HG02981 (cell line): Measurements from ENCODE around the gene ROBO1.

ENCODE experiments used
- ATAC-seq: cut with Tn5 transposase; IDR thresholded peaks from one replicate; pipeline ENCODE4 v1.9.1; 2021; ENCODE audit warnings: mild to moderate bottlenecking, moderate library complexity; ENCODE audit not compliant: unreplicated experiment

ROBO1 gene

DNA sequence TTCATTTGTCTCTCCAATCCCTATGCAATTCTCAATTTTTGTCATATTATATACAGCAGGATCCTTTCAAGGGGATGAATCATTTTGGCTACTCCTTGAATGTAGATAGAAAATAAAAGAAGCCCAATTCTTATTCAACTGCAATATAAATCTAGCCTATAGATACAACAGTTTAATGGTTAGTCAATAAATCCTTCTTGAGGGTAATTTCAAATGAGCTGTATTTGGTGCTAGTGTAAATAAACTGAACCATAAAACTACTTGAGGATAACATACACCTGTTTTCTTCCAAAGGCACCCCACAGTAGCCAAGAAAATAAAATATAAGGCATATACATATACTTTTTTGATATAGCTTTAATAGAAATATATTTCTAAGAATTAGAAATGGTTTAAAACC is 830.3 kb downstream of the ROBO1 start:
- ATAC-seq = no peak

DNA sequence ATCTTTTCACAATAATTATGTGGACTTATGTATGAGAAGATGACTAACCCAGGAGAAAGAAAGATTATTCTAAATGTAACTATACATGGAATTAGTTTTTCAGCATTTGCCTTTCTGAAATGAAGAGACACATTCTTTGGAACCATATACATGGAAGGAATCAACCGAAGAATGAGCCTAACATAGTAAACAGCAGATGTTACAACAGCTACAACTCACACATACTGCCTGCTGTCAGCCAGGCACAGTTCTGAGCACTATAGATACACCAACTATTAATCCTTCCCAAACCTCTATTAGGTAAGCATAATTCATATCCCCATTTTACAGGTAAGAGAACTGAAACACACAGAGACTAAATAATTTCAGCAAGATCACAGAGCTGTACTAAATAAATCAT is 840.0 kb downstream of the ROBO1 start:
- ATAC-seq = no peak

DNA sequence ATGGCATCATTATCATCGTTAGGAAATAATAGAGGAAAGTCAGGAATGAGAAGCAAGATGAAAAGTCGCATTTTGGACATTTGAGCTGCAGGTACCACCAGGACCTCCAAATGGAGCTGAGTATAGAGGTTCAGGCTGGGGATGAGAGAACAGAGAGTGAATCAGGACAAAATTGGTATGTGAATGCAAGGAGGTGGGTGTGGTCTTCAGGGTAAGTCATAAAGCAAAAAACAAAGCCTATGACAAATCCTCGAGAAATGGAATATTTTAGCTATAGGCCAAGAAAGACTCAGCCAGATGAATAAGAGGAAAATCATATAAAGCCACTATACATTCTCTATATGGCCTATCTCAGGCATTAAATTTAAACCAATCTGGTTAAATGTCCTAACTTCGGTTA is 841.3 kb downstream of the ROBO1 start:
- no peak for ATAC-seq

DNA sequence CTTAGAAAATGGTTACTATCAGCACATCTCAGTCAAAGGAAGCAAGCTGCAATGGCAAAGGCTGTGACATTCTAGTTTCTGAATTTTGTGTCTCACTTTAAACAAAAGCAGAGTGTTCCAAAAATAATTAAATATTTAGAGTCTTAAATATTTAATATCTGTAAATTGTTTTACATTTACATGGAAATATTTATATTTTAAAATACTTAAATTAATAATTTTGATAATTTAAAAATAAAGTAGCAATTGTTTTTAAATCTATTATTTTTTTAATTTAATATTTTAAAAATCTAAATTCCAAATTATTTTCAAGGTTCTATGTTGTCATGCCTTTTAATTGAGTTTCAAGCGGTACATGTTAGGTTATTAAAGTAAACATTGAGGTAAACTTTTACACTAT is 843.1 kb downstream of the ROBO1 start:
- no peak for ATAC-seq

DNA sequence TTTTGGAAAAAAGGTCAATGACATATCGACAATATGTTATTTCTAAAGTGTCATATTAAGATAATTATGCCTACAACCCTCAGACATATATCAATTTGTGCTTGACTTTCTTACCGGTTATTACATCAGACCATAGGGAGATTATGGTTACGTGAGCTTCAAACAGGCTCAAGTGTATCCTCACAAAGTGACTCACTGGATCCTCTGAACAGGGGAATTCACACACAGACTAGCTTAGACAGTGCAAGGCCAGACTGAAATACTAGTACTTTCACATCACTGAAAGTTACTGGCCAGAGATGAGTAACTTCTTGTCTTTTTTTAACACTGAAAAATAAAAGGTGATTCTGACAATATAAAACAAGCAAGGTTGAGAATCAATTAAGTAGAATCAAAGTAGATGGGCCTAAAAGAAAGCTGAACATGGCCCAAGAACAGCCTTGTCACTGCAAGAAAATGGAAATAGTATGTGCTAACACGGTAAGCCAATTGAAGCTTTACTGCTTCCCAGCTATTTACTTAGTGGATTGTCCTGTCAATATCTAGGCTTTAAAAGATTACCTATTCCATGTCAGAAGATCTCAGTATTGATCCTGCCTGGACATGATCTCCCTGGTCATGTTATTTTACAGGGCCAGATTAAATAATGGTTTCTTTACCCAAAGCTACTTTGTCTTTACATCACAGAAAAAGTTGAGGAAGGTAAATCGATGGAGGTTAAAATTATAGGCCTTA is 848.6 kb downstream of the ROBO1 start:
- ATAC-seq = peak; percentile 86

DNA sequence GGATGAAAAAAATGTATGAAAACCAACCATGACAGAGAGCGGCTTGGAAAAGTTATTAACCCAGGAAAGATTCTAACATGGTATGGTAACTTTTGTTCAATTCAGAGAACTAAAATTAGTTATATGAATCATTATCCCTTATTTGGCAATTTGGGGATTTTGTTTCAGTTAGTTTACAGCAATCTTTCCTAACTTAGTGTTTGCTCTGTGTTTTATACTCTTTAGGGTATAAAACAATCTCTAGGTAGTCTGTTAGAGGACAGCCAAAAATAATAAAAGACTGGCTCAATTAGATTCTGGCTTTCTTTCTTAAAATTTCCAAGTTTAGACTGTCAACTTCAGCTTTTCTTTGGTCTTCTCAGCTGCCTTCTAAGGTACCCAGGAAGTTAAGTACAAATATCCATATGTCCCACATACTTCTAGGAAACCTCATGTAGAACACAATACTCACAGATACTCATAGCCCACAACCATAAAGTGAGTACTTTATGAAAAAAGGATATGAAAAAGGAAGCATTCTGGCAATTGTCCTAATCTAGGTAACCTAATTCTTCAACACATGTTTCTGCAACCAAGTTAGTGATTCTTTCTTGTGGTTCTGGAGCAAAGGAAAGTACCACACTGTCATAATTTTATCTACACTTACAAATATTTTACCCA is 849.3 kb downstream of the ROBO1 start:
- ATAC-seq = peak; percentile 49

DNA sequence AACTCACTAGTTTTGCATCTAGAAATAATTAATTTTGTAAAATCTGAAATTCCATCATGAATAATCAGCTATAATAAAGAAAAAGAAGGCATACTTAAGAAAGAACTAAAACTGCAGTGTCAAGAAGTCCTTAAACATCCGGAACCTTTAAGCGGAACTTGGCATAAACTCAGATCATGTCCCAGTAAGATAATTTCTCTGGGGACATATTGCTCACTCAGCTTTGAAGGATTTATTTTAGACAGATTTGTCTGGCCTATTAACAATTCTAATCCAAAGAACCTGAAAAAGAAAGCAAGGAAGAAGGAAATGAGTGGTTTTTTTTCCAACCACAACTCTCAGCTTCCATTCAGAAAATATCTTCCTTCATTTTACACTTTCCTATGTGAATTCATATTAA is 850.3 kb downstream of the ROBO1 start:
- no peak for ATAC-seq

DNA sequence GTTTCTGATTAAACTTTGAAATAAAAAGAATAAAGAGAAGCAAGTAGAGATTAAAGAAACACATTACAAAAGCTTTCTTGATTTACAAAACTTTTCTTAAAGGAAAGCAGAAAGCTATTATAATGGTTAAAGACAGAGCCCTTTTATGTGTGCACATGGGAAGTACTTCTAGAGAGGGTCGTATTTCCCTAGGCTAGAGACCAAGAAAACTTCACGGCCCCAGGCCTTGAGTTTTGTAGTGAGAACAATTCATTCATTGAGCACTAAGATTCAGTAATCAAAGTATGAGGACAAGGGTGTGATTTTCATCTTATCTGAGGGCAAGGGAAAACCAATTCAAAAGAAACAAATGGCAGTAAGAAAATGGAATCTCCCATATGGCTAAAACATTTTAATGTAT is 854.1 kb downstream of the ROBO1 start:
- no peak for ATAC-seq

DNA sequence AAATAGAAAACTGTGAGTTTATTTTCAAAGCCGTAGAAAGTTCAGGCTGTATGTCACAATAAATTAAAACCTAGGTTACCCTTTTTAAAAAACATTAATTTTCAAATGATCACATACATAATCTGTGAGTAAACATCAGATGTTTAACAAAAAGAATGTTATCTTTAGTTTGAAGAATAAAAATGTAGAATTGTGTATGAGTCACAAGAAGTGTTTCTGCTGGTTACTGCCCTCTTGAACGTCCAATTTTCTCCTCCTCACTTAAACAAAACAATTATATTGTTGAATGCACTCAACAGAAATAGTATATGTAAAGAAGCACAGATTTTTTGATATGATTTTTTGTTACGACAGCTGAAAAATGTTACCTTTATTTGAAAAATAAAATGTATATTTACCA is 855.1 kb downstream of the ROBO1 start:
- no peak for ATAC-seq

DNA sequence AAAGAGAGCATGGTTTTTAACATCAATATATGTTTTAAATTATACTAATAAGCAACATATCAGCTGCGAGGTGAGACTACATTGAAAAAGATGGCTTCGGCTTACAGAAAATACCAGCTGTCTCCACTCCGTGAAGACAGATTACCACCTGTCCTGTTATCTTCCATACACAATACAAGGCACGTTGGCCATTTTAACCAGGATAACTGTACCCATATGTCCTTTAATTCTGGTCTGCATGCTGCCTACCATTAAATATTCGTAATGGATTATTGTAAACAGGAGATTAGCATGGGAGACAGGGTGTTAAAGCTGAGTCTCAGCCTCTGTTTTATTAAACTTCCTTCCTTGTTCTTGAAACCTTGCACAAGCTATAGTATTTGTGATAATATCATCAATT is 855.5 kb downstream of the ROBO1 start:
- no peak for ATAC-seq

DNA sequence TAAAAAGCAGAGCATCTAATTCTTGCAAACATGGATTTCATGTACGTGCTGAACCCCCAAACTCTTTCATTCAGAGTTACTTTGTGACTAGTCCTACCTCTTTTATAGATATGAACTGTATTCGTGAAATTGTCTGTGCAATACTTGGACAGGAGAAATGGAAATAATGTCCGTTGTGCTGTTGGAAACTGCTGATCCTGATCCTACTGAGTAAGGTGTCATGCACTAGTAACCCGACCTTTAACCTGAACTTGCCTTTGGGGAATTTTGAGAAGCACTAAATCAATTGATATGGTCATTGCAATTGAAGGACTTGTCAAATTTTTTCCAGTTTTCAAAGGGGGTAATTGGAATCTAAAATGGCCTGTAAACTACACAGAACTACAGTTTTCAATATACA is 856.4 kb downstream of the ROBO1 start:
- ATAC-seq = no peak

DNA sequence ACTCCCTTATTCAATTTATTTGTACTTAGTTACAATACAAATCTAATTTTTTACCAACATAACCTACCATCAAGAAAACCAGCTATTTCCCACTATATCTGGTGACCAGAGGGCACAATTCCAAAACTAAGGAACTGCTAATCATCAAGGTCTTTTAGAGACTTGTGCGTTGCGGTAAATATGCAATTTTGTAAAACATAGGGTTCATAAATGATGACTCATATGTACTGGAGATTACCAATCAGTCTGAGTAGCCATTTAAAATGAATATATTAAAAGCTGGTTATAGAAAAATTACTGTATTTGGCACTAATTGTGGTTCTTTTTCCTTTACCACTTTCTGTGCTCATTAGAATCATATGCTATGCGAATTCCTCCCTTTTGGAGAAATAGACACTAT is 859.6 kb downstream of the ROBO1 start:
- ATAC-seq = no peak

DNA sequence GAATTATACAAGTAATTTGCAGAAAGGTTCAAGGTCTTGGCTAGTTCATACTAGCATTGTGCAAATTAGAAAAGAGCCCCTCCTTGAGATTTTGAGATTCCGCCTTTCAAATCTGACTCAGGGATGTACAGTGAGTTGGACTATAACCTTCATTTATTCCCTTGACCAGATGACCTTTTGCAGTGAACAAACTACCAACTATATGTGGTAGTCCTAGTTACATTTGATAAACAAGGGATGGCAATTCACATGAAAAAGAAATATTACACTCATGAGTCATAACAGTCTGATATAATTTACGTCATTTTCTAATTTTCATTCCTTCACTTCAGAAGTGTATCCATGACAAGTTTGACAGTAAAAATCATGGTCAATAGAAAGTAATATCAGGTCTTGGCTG is 860.4 kb downstream of the ROBO1 start:
- ATAC-seq = no peak

DNA sequence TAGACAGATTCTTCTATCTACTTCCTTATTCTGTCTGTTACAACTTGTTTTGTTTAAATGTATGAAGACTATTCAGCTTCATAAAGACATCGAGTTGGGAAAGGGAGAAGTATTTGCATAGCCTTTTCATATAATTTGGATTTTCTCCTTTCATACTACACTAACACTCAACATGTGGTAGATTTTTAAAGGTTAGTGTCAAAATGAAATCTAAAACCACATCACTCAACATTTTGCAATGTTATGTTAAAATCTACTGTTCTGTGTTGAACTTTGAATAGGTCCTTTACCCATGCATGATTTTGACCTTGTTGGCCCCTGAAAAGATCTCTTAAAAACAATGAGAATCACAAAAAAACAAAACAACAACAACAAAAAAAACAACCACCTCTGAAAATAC is 860.9 kb downstream of the ROBO1 start:
- ATAC-seq = no peak

DNA sequence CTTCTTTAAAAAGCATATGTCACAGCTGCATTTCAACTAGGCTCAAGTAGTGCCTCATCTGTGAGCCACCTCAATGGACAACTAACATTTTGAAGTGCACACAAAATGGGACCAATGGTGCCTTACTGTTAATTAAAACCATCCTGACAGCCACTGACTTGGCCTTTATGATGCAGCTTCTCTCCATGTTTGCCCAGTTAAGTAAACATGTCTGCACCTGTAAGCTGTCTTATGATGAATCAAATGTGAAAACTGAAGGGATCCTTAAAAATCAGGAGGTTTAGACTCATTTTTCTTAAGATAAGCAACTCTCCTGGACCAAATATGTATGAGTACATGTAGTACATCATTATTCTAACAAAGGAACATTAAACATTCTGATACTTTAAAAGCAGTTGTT is 861.6 kb downstream of the ROBO1 start:
- no peak for ATAC-seq

DNA sequence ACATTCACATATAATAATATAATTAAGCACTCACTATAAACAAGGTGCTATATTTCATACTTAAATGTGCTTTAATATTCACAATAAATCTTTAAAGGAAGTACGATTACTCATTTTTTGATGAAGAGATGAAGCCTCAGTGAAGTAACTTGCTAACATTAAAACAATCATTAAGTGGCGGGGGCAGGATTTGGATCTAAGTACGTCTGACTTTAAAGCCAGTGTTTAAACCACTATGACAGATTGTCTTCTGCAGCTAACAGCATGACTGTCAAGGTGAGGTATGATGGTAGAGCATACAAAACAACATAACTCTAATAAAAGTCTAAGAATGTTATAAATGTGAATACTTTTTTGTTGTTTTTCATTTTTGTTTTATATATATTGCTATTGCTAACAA is 862.1 kb downstream of the ROBO1 start:
- no peak for ATAC-seq

DNA sequence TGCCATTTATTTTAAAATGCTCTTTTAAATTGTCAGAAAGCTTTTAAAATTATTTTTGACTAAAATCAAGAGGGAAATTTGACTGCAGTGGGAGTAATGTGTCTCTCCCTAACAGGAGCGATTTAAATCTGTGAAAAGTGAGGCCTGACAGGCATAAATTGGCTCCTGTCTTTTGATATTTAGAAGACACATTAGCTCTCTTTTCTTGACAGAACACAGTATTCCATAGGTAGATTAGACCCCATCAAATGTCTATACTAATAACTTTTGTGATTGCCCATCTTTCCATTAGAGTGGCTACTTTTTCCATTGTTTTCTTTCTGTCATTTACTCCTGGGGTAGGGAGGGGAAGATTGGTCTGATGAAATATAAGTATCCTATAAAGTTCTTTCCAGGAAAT is 866.3 kb downstream of the ROBO1 start:
- no peak for ATAC-seq

DNA sequence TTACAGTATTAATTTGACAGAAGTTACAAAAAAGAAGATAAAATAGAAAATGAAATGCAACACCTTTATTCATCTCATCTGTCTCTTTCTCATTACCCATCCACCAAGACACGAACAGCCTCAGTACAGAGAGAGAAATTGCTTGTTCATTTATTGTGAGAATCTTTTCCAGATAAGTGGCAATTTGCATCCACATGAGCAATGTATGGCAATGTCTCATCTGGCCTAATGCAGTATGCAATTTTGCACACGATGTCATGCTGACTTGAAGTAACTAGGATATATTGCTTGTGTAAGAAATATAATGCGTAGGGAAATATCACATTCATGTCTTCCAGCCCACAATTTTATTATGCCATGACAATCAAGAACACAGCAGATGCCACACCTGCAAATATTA is 866.9 kb downstream of the ROBO1 start:
- ATAC-seq = no peak

DNA sequence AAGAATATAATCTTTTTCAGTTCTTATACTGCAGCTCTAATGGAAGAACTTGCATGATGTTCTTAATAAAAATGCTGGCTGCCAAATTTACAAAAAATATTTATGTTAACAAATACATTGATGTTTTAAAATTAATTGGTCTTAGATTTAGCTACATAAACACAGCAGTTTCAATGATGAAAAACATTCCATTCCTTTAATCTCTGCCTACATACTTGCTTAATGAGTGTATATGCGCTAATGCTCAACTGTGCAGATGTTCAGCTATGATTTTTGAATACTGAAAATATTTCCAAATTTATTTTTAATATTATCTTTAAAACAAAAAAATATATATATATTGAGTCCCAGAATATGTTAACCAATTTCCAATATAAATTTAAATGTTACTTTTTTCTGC is 867.4 kb downstream of the ROBO1 start:
- ATAC-seq = no peak

DNA sequence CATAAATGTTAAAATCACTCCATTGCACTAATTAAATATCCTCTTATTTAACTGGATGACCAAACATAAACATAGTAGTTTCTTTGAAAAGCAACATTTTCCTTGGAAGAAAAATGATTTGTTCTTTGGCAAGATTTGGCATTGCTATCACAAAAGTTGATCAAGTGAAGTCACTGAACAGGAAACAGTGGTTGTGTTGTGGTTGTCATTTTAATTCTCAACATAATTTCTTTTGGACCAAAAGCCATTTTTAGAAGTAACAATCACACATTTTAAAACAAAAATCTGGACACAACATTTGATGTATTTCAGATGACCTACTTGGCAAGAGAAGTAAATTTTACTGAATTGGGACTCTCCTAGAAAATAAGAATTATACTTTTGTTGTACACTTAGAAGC is 872.3 kb downstream of the ROBO1 start:
- ATAC-seq = no peak

DNA sequence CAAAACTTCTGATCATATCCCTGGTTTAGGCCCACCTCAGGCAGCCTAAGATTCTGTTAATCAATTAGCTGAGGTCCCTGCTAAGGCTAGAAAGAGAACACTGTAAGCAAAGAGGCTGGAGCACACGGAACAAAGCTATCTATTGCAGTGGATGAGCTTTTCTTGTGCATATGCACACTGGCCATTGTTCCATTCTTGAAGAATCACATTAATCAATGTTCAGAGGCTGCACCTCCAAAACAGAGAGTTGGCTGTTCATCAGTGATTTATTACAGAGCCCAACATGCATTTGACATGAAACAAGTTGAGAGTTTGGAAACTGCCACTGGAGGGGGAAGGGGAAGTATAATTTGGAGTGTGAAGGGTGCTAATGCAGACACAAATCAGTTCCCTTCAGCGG is 873.0 kb downstream of the ROBO1 start:
- no peak for ATAC-seq

DNA sequence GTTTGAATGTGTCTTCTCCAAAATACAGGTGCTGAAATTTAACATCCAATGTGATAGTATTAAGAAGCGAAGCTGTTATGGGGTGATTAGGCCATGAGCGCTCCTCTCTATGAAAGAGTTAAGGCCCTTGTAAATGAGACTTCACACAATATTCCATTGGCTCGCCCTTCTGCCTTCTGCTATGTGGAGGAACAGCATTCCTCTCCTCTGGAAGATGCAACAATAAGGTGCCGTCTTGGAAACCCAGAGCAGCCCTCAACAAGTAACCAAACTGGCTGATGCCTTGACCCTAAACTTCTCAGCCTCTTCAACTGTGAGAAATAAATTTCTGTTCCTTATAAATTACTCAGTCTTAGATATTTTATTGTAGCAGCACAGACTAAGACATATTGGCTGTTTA is 874.6 kb downstream of the ROBO1 start:
- ATAC-seq = no peak

DNA sequence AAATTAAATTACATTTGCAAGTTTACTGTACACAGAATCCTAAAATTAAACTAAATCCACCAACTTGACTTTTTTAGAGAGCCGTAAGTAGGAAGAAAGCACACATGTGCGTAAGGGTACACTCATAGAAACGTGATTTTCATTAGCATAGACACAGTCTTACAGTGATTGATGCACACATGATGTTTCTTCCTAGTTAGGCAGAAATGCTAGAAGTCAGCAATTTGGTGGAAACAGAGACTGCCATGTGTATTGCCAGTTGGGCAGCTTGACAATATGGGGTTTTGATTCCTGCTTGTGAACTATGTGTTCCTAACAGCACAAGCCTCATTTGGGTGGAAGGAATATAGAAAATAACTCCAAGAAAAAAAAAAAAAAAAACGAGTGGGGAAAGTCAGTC is 878.5 kb downstream of the ROBO1 start:
- ATAC-seq = no peak
